Fibroblast of villous mesenchyme (primary cell): ENCODE data around the gene MFSD6. TPM values are rescaled to one million over a fixed set of nuclear protein-coding genes. Genes with fewer than 3 reads are reported as not detected.

Source experiments
- DNase-seq: peaks from one replicate; pipeline ENCODE4 v3.0.0-alpha.2; 2010; ENCODE audit warnings: low read depth
- H3K4me3 ChIP-seq: 2 replicates; pipeline ENCODE4 v1.5.1; 2011; ENCODE audit warnings: low read depth, mild to moderate bottlenecking, low read length
- total RNA-seq: library from RNA; depleted of rRNA; stranded (reverse); fragments of >200 nt; gene quantifications from 2 replicates; pipeline ENCODE4 v1.2.3, GENCODE V29; 2012
- TF ChIP-seq, protein P1 (sequence below): IDR thresholded peaks from 2 replicates; pipeline ENCODE4 v1.5.1; 2012; ENCODE audit warnings: low read depth, mild to moderate bottlenecking, low read length; ENCODE audit not compliant: insufficient read depth

MFSD6 gene
- total RNA-seq, 1 donor, result 14.7 TPM

DNA sequence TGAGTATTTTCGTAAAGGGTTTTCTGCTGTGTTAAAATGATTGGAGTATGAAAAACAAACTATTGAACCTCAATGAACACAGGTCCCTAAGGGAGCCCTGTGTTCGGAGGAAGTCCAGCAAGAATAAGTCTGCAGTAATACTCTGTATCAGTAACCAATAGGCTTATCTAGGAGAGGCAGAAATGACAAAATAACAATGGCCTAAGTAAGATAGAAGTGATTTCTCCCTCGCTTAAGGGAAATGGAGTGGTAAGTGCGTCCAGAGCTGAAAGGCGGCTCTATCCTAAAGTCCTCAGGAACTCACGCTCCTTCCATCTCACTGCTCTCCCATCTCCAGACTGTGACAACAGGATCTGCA is 29.3 kb upstream of the MFSD6 start:
- no peak overlapping the region for H3K4me3 ChIP-seq
- DNase-seq, result no peak
- TF ChIP-seq, protein P1, sequence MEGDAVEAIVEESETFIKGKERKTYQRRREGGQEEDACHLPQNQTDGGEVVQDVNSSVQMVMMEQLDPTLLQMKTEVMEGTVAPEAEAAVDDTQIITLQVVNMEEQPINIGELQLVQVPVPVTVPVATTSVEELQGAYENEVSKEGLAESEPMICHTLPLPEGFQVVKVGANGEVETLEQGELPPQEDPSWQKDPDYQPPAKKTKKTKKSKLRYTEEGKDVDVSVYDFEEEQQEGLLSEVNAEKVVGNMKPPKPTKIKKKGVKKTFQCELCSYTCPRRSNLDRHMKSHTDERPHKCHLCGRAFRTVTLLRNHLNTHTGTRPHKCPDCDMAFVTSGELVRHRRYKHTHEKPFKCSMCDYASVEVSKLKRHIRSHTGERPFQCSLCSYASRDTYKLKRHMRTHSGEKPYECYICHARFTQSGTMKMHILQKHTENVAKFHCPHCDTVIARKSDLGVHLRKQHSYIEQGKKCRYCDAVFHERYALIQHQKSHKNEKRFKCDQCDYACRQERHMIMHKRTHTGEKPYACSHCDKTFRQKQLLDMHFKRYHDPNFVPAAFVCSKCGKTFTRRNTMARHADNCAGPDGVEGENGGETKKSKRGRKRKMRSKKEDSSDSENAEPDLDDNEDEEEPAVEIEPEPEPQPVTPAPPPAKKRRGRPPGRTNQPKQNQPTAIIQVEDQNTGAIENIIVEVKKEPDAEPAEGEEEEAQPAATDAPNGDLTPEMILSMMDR, result no peak

DNA sequence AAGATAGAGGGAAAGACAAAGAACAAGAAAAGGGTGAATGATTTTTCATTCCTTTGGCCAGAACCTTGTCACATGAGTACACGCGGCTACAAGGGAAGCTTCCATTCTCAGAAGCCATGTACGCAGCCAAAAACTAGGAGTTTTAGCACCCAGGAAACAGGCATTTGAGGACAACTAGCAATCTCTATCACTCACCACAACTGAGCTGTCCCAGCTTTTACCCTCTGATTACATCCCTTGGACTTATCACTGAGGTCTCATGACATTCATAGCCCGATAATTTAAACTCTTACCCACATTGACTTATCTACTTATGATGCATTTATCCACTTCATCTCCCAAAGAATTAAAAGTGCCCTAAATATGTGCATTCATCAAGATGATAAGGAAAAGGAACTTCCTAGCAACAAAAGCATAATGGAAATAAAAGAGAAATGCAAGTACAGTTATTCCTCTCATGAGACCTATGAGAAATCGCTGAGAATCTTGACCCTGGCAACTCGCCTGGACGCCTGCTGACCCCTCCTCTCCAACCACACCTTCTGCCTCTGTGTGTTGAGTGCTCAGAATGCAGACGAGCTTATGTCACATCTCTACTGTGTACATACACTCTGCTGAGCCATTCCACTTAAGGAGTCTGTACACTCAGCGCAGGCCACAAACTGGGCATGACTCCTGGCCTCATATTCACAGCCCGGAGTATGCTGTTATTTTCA is 28.7 kb upstream of the MFSD6 start:
- H3K4me3 ChIP-seq, result no peak overlapping the region
- no peak for DNase-seq
- TF ChIP-seq, protein P1, result no peak

DNA sequence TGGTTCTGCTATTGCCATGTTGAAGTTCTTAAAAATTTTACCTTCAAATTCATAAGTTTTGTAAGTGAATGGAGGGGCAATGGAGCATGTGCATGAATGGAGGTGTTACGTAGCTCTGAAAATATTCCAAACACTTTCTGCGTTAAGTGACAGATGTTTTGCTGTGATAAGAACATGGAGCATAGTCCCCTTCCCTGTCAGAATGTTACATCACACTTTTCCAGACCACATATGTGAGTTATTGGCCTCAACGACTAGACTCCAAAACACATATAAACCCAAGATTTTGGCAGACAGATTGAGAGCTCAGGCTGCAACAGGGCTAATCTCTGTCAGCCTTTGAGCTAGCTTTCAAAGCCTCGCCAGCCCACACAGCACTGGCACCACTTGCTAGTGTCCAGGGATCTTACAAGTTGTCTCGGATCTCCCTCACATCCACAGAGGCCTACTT is 27.2 kb upstream of the MFSD6 start:
- DNase-seq, result no peak
- TF ChIP-seq, protein P1, result no peak
- H3K4me3 ChIP-seq, result no peak overlapping the region

DNA sequence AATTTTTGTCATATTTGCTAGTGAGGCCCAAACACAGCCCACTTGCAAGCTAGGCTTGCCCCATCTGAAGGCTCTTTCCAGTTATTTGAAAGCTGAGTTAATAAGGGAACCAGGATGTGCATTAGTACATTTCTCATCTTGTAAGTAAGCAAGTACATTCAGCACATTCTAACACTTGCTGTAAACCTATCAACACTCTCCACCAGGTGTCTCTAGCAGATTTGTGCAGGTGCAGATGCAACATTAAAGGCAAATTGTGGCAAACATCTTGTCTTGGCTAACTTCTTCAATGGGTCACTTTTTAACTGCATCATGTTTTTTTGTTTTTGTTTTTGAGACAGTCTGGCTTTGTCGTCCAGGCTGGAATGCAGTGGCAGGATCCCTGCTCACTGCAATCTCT is 25.3 kb upstream of the MFSD6 start:
- DNase-seq, result peak; percentile 59
- TF ChIP-seq, protein P1, result peak; percentile 42

DNA sequence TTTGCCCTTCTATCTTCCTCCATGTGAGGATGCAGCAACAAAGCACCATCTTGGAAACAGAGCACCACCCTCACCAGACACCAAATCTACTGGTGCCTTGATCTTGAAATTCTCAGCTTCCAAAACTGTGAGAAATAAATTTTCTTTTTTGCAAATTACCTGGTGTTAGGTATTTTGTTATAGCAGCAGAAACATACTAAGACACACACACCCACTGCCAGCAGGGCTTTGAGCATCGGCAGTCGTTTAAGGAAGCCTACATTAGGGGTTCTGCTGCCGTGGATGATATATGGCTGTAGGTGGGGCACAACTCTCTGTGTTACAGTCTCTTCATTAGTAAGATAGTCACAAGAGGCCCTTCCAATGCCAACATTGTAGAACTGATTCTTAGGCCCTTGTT is 20.7 kb upstream of the MFSD6 start:
- DNase-seq, result no peak
- H3K4me3 ChIP-seq, result no peak overlapping the region
- TF ChIP-seq, protein P1, result no peak

More for the DNA sequence above, 25.3 kb upstream of the MFSD6 start:
- no peak overlapping the region for H3K4me3 ChIP-seq

DNA sequence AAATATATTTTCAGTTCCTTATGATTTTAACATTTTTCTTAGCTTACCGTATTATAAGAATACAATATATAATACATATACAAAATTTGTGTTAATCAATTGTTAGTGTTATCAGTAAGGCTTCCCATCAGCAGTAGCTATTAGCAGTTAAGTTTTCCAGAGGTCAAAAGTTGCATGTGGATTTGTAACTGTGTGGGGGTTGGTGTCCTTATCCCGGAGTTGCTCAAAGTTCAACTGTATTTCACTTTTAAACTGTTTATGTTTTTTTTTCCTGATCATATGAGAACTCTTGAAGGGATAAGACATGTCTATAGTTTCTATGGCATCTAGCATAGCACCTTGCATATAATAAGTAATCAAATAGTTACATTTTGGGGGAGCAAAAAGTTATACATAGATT is 11.9 kb upstream of the MFSD6 start:
- TF ChIP-seq, protein P1, result no peak
- DNase-seq, result no peak
- H3K4me3 ChIP-seq, result no peak overlapping the region
